GM10266 (cell line): ENCODE data around the gene ICAM1.

Experiments
- DNase-seq: peaks from one replicate; pipeline ENCODE4 v3.0.0; 2012; ENCODE audit errors: extremely low spot score
- TF ChIP-seq, protein P1 (sequence below): IDR thresholded peaks from 2 replicates; pipeline ENCODE4 v1.5.1; 2012; ENCODE audit warnings: mild to moderate bottlenecking, low read depth; ENCODE audit not compliant: control insufficient read depth, insufficient read depth; ENCODE audit errors: missing control alignments

Gene ICAM1

DNA sequence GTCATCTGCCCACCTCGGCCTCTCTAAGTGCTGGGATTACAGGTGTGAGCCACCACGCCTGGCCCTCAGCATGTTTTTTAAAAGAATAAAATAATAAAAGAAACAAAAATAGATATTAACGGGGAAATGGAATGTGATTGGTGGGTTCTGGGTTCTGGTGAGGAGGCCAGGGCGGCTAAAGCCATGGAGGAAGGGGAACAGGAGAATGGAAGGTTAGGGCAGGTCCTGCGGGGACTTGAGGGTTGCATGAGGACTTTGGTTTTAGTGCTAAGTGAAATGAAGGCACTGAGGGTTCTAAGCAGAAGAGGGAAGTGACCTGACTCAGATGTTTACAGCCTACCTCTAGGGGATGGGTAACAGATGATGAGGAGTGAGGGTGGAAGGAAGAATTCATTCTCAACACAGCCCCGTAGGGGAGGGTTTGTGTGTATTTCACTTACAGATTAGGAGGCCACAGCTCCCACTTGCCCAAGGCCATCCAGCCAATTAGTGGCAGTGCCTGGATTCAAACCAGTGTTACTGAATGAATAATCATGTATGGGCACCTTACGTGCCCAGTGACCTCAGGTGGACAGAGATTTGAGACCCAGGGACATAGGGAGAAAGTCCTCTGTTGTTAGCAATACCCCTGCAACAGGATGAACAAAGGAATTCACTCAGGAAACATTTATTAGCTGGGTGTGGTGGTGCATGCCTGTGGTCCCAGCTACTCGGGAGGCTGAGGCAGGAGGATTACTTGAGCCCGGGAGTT lies 25.6 kb upstream of the ICAM1 start:
- no peak for DNase-seq

DNA sequence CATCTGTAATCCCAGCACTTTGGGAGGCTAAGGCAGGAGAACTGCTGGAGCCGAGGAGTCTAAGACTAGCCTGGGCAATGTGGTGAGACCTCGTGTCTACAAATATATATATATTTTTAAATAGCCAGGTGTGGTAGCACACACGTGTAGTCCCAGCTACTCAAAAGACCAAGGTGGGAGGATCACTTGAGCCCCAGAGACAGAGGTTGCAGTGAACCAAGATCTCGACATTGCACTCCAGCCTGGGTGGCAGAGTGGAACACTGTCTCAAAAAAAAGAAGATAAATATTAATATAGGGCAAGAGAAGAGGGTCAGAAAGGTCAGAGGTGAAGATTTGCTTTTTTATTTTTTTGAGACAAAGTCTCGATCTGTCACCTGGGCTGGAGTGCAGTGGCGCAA lies 24.4 kb upstream of the ICAM1 start:
- TF ChIP-seq, protein P1, sequence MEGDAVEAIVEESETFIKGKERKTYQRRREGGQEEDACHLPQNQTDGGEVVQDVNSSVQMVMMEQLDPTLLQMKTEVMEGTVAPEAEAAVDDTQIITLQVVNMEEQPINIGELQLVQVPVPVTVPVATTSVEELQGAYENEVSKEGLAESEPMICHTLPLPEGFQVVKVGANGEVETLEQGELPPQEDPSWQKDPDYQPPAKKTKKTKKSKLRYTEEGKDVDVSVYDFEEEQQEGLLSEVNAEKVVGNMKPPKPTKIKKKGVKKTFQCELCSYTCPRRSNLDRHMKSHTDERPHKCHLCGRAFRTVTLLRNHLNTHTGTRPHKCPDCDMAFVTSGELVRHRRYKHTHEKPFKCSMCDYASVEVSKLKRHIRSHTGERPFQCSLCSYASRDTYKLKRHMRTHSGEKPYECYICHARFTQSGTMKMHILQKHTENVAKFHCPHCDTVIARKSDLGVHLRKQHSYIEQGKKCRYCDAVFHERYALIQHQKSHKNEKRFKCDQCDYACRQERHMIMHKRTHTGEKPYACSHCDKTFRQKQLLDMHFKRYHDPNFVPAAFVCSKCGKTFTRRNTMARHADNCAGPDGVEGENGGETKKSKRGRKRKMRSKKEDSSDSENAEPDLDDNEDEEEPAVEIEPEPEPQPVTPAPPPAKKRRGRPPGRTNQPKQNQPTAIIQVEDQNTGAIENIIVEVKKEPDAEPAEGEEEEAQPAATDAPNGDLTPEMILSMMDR: no peak
- DNase-seq: no peak

More for the DNA sequence above, 25.6 kb upstream of the ICAM1 start:
- TF ChIP-seq, protein P1: no peak

DNA sequence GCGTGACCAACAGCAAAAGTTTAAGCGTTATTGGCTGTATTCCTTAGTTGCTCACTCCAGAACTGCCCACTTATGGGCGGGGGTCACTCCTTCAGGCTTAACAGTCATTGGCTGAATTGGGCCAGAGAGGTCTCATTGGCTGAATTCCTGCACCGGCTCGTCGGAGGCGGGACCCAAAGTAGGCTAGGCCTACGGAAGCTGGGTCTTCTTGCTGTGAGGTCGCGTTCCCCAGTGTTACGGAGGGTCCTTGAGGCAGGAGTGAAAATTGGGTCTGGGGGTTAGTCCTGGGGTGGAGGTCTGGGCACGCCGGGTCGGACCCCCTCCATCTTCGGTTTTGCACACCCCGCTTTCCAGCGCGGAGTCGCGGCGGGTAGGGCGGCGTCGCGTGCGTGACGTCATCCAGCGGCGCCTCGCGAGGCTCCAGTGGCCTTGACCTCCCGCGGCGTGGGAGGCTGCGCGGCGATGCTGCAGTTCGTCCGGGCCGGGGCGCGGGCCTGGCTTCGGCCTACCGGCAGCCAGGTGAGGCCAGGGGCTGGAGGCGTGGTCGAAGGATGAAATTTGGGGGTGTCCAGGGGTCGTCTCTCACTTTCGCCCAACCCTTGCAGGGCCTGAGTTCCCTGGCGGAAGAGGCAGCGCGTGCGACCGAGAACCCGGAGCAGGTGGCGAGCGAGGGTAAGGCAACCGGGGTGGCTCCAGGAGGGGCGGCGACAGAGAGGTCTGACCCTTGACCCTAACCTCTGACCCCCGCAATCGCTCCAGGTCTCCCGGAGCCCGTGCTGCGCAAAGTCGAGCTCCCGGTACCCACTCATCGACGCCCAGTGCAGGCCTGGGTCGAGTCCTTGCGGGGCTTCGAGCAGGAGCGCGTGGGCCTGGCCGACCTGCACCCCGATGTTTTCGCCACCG lies 18.9 kb upstream of the ICAM1 start, which contains the start of gene MRPL4:
Gene MRPL4 (plus strand): TSS at position 423 of the 903 bp plus-strand sequence. CDS start 40 bp downstream, at position 463.
- DNase-seq: peak; percentile 95
- TF ChIP-seq, protein P1: no peak

DNA sequence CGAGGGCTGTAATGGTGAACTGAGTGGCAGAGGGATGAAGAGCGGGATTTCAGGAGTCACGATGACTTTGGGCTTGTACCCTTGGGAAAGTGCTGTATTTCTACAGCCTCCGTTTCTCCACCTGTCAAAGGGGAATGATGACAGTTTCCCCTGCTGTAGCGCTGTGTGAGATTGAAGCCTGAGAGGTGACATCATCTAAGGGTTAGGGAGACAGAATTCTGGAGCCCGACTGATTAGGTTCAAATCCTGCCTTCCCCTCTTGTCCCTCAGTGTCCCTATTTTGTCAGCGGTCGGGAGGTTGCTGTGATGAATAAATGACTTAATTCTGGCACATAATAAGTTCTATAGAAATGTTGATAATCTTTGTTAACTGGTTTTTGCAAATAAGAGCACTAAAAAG lies 18.2 kb upstream of the ICAM1 start:
- TF ChIP-seq, protein P1: no peak
- no peak for DNase-seq

DNA sequence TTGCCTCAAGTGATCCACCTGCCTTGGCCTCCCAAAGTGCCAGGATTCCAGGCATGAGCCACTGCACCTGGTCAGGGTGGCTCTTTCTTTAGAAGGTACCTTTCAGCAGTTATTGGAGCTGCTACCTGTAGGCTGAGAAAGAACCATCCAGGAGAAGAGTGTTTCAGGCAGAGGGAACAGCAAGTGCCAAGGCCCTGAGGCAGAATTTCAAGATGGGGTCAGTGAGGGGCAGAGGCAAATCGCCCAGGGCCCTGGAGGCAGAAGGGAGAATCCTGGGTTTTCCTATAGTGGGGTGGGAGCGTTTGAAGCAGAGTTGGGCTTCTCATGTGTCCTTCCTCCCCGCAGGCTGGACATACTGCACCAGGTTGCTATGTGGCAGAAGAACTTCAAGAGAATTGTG lies 16.7 kb upstream of the ICAM1 start:
- DNase-seq: no peak
- TF ChIP-seq, protein P1: no peak

DNA sequence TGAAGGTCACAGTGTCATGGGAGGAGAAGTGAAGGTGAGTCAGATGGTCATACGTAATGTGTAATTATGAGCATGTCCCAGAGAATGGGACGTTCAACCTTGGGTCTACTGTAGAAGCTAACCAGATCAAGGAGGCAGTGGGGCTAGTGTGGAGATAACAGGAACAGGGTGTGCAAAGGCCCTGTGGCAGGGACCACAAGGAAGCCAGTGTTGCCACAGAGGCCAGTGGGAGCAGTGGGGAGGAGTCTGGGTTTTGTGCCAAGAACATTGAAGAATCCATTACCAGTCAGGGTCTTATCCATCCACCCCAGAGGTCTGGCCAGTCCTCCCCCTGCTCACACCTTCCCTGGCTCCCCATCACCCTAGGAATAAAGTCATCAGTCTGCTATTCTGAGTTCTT lies 15.6 kb upstream of the ICAM1 start:
- TF ChIP-seq, protein P1: no peak
- DNase-seq: no peak
